Caco-2 (cell line): ENCODE results near the gene S100A6. TPM values are rescaled to one million over a fixed set of nuclear protein-coding genes. Genes with fewer than 3 reads are reported as not detected.
"Not testable (repeated sequence)": the region's sequence is repeated elsewhere in the genome, so short reads cannot be mapped to it uniquely, and the experiment has no call there.

Experiments
- BruUV-seq: library from RNA; stranded (reverse); fragments of 400-500 nt; replicated peaks from 2 replicates; lab custom pipeline; 2021; lab: Mats Ljungman, UMichigan
- CTCF ChIA-PET: fragments of 300-600 bp; sonication (Branson Sonifier 250); formaldehyde crosslinking; loops from one replicate; lab custom pipeline; 2022; ENCODE audit warnings: antibody characterized with exemption; lab: Charles Lee
- POLR2A ChIA-PET: fragments of 300-600 bp; sonication (Branson Sonifier 250); formaldehyde crosslinking; loops from one replicate; lab custom pipeline; 2022; ENCODE audit warnings: antibody characterized with exemption; lab: Charles Lee
- DNase-seq, 2 experiments: peaks; one replicate each; pipeline versions ENCODE4 v3.0.0 to v3.0.0-alpha.2; 2020 to 2022
- H3K27me3 ChIP-seq: replicated peaks from 2 replicates; pipeline ENCODE4 v1.6.0; 2011; ENCODE audit warnings: low read length; ENCODE audit not compliant: control insufficient read depth, insufficient read depth
- H3K36me3 ChIP-seq: 2 replicates; pipeline ENCODE4 v1.5.1; 2011; ENCODE audit warnings: low read length; ENCODE audit not compliant: control insufficient read depth, insufficient read depth
- H3K4me1 ChIP-seq: fragments of 250-450 bp; sonication (Bioruptor Pico); 2 replicates; pipeline ENCODE4 v1.5.1; 2020; ENCODE audit warnings: mild to moderate bottlenecking
- H3K4me3 ChIP-seq: 2 replicates; pipeline ENCODE4 v1.5.1; 2011; ENCODE audit warnings: low read depth, mild to moderate bottlenecking, control low read depth, low read length
- H3K9me3 ChIP-seq: fragments of 250-450 bp; sonication (Bioruptor Pico); 2 replicates; pipeline ENCODE4 v1.5.1; 2020; ENCODE audit warnings: mild to moderate bottlenecking, moderate library complexity
- H3K27ac Mint-ChIP-seq: one replicate; pipeline ENCODE4 v1.8.0; 2022; ENCODE audit warnings: mixed read lengths; ENCODE audit not compliant: unreplicated experiment
- H3K27me3 Mint-ChIP-seq: one replicate; pipeline ENCODE4 v1.8.0; 2022; ENCODE audit warnings: mixed read lengths; ENCODE audit not compliant: insufficient read depth, unreplicated experiment
- H3K36me3 Mint-ChIP-seq: one replicate; pipeline ENCODE4 v1.8.0; 2022; ENCODE audit warnings: mild to moderate bottlenecking, mixed read lengths; ENCODE audit not compliant: insufficient read depth, unreplicated experiment
- H3K4me1 Mint-ChIP-seq: one replicate; pipeline ENCODE4 v1.8.0; 2022; ENCODE audit warnings: low read depth, mixed read lengths; ENCODE audit not compliant: unreplicated experiment
- H3K4me3 Mint-ChIP-seq: one replicate; pipeline ENCODE4 v1.8.0; 2022; ENCODE audit warnings: mild to moderate bottlenecking, moderate library complexity, mixed read lengths; ENCODE audit not compliant: unreplicated experiment
- H3K9me3 Mint-ChIP-seq: one replicate; pipeline ENCODE4 v1.8.0; 2022; ENCODE audit warnings: mixed read lengths; ENCODE audit not compliant: unreplicated experiment
- intact Hi-C: fragments of 100-400 bp; cut with micrococcal nuclease; formaldehyde crosslinking; loops from one replicate; pipeline ENCODE4 v1.10.0; 2022; ENCODE audit not compliant: unreplicated experiment
- total RNA-seq: library from RNA; stranded (reverse); gene quantifications from 2 replicates; pipeline ENCODE4 v1.2.3, GENCODE V29; 2022
- TF ChIP-seq, protein P1 (sequence below), 2 experiments: fragments of 200-600 bp in 1 of 2; IDR thresholded peaks; 1 replicate in 1 of 2; 2 replicates in 1 of 2; pipeline versions ENCODE4 v1.5.1 to v1.8.0; 2011 to 2022; ENCODE audit warnings: antibody characterized with exemption in 1 of 2, control low read depth in 1 of 2, inconsistent platforms in 1 of 2, low read depth in 1 of 2, low read length in 1 of 2, mild to moderate bottlenecking in 1 of 2, moderate library complexity in 1 of 2; ENCODE audit not compliant: insufficient read depth in 1 of 2, severe bottlenecking in 1 of 2, unreplicated experiment in 1 of 2

S100A6 gene
- total RNA-seq, 1 experiment from 2014 or later: 432 TPM

DNA sequence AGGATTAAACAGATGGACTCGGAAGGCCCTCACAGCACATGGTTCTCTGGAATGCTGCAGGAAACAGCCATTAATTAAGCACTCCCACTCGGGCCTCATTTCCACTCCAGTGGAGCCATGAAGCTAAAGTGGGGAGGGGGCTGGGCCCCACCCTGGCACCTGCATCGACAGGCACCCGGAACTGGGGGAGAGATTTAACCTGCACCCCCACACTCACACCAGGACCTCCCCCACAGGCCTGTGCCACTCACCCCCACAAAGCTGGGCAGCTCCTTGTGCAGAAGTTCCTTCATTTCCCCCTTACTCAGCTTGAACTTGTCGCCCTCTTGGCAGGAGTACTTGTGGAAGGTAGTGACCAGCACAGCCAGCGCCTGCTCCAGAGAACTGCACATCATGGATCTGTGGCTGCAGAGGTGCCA, 27.7 kb upstream of the S100A6 start:
- Histone ChIP-seq H3K27me3 (no peaks in the 10 kb centered on the region), H3K9me3 (no peaks in the 10 kb centered on the region), H3K36me3 (no peaks in the 10 kb centered on the region), H3K4me3 (no peak overlapping the region), H3K4me1 (peaks cover 43% of the 10 kb centered on the region)
- DNase-seq: no peak
- Mint-ChIP-seq H3K4me3 (no peak overlapping the region), H3K27ac (peak overlapping the region; percentile 98), H3K4me1 (peaks cover 34% of the 10 kb centered on the region), H3K27me3 (no peaks in the 10 kb centered on the region), H3K9me3 (no peaks in the 10 kb centered on the region), H3K36me3 (peaks cover 10% of the 10 kb centered on the region)
- no TSS peak for BruUV-seq
- TF ChIP-seq, protein P1, sequence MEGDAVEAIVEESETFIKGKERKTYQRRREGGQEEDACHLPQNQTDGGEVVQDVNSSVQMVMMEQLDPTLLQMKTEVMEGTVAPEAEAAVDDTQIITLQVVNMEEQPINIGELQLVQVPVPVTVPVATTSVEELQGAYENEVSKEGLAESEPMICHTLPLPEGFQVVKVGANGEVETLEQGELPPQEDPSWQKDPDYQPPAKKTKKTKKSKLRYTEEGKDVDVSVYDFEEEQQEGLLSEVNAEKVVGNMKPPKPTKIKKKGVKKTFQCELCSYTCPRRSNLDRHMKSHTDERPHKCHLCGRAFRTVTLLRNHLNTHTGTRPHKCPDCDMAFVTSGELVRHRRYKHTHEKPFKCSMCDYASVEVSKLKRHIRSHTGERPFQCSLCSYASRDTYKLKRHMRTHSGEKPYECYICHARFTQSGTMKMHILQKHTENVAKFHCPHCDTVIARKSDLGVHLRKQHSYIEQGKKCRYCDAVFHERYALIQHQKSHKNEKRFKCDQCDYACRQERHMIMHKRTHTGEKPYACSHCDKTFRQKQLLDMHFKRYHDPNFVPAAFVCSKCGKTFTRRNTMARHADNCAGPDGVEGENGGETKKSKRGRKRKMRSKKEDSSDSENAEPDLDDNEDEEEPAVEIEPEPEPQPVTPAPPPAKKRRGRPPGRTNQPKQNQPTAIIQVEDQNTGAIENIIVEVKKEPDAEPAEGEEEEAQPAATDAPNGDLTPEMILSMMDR (IDR thresholded peaks at IDR 0.05; ENCODE audit: insufficient read depth in 1 of 2, low read depth in 1 of 2, low read length in 1 of 2, severe bottlenecking in 1 of 2, unreplicated experiment in 1 of 2): no peak
- ChIA-PET POLR2A (no interaction called here), CTCF (no interaction called here)
- intact Hi-C loops: loop anchor here (10.0 kb wide), 1 partner anchor 209 kb away; the partner anchor contains the start of gene S100A9

DNA sequence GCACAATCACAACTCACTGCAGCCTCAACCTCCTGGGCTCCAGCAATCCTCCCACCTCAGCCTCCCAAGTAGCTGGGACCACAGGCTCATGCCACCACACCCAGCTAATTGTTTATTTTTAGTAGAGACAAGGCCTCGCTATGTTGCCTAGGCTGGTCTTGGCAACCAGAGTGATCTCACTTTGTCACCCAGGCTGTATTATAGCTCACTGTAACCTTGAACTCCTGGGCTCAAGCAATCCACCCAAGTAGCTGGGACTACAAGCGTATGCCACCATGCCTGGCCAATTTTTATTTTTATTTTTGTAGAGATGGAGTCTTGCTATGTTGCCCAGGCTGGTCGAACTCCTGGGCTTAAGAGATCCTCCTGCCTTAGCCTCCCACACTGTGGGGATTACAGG, 26.2 kb upstream of the S100A6 start:
- peaks cover 19% of the 10 kb centered on the region for H3K4me1 Mint-ChIP-seq
- H3K27me3 Mint-ChIP-seq, H3K36me3 ChIP-seq, H3K9me3 ChIP-seq, H3K36me3 Mint-ChIP-seq, BruUV-seq, POLR2A ChIA-PET, H3K4me3 Mint-ChIP-seq, H3K9me3 Mint-ChIP-seq, H3K4me3 ChIP-seq, DNase-seq, H3K27me3 ChIP-seq, H3K27ac Mint-ChIP-seq: not testable (repeated sequence)
- H3K4me1 ChIP-seq: peaks cover 28% of the 10 kb centered on the region
- CTCF ChIA-PET: interaction anchor here (0.5 kb wide), 1 partner anchor 62 kb away, joined by 4 read pairs; no protein-coding TSS in a partner anchor
- intact Hi-C loops: loop anchor here (10.0 kb wide), 1 partner anchor 207 kb away; the partner anchor contains the start of gene S100A9

DNA sequence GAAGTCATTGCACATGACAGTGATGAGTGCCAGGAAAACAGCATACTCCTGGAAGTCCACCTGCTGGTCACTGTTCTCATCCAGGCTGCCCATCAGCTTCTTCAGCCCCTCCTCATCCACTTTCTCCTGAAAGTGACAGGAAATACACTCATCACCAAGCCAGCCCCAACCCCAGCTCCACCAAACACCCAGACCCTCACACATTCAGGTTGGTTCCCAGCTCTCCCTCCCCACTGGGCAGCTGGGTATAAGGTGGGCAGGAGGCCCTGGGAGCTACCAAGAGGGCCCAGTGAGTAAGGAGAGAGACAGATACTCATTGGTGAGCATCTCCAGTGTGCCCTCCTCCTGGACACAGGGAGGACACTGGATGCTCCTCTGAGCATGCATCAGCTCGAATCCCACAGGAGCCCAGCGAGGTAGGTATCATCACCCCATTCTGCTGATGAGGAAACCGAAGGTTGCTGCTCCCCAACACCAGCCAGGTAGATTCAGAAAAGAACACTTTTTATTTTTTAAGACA, 25.7 kb upstream of the S100A6 start:
- POLR2A ChIA-PET: no interaction called here
- H3K36me3 Mint-ChIP-seq: no peaks in the 10 kb centered on the region

More for the DNA sequence above, 25.7 kb upstream of the S100A6 start:
- CTCF ChIA-PET: interaction anchor here (0.5 kb wide), 1 partner anchor 61 kb away, joined by 4 read pairs; no protein-coding TSS in a partner anchor
- TF ChIP-seq, protein P1 (IDR thresholded peaks at IDR 0.05; ENCODE audit: insufficient read depth in 1 of 2, low read depth in 1 of 2, low read length in 1 of 2, severe bottlenecking in 1 of 2, unreplicated experiment in 1 of 2): no peak
- intact Hi-C loops: loop anchor here (10.0 kb wide), 1 partner anchor 207 kb away; the partner anchor contains the start of gene S100A9
- Histone ChIP-seq H3K9me3 (no peaks in the 10 kb centered on the region), H3K36me3 (no peaks in the 10 kb centered on the region), H3K27me3 (no peaks in the 10 kb centered on the region), H3K4me1 (peaks cover 23% of the 10 kb centered on the region), H3K4me3 (no peak overlapping the region)
- Mint-ChIP-seq H3K27ac (no peak overlapping the region), H3K9me3 (no peaks in the 10 kb centered on the region), H3K4me3 (no peak overlapping the region), H3K4me1 (peaks cover 14% of the 10 kb centered on the region), H3K27me3 (no peaks in the 10 kb centered on the region)
- DNase-seq: no peak
- BruUV-seq: no TSS peak
